DND-41 (cell line): Measurements from ENCODE around the gene ZSWIM4.
"Not testable (repeated sequence)": the region's sequence is repeated elsewhere in the genome, so short reads cannot be mapped to it uniquely, and the experiment has no call there.

Experiments
- CTCF ChIP-seq: IDR thresholded peaks from 2 replicates; pipeline ENCODE4 v1.5.1; 2012; ENCODE audit warnings: borderline replicate concordance, low read length, moderate library complexity, mild to moderate bottlenecking; ENCODE audit not compliant: poor library complexity, severe bottlenecking; ENCODE audit errors: extremely low read depth
- EZH2 ChIP-seq: IDR thresholded peaks from 3 replicates; pipeline ENCODE4 v1.6.1; 2012; ENCODE audit warnings: borderline replicate concordance, low read depth, mild to moderate bottlenecking, moderate library complexity, low read length, inconsistent platforms; ENCODE audit not compliant: severe bottlenecking

- not testable (repeated sequence) for TF ChIP-seq CTCF, EZH2
Measured at GRCh38 chr19:13753622-13754021, 41.6 kb upstream of the ZSWIM4 start.
